PC-3 (cell line): ENCODE results near the gene ACOXL.

Source experiments
- EZH2 ChIP-seq: fragments of 300-600 bp; sonication (generic); IDR thresholded peaks from one replicate; pipeline ENCODE4 v1.6.1; 2017; ENCODE audit warnings: antibody characterized with exemption, mild to moderate bottlenecking, low read length; ENCODE audit not compliant: unreplicated experiment
- EZH2phosphoT487 ChIP-seq: fragments of 300-600 bp; sonication (generic); IDR thresholded peaks from 2 replicates; pipeline ENCODE4 v1.6.1; 2018; ENCODE audit warnings: mild to moderate bottlenecking, antibody characterized with exemption, low read length, borderline replicate concordance
- TF ChIP-seq, protein P1 (sequence below): fragments of 300-600 bp; sonication (generic); conservative IDR thresholded peaks from 2 replicates; pipeline ENCODE4 v1.5.1; 2017; ENCODE audit warnings: antibody characterized with exemption, low read depth, mild to moderate bottlenecking, low read length

GRCh38 chr2:110983133-110983532 is 250.8 kb downstream of the ACOXL start:
- TF ChIP-seq, protein P1, sequence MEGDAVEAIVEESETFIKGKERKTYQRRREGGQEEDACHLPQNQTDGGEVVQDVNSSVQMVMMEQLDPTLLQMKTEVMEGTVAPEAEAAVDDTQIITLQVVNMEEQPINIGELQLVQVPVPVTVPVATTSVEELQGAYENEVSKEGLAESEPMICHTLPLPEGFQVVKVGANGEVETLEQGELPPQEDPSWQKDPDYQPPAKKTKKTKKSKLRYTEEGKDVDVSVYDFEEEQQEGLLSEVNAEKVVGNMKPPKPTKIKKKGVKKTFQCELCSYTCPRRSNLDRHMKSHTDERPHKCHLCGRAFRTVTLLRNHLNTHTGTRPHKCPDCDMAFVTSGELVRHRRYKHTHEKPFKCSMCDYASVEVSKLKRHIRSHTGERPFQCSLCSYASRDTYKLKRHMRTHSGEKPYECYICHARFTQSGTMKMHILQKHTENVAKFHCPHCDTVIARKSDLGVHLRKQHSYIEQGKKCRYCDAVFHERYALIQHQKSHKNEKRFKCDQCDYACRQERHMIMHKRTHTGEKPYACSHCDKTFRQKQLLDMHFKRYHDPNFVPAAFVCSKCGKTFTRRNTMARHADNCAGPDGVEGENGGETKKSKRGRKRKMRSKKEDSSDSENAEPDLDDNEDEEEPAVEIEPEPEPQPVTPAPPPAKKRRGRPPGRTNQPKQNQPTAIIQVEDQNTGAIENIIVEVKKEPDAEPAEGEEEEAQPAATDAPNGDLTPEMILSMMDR: no peak
- TF ChIP-seq EZH2 (no peak), EZH2phosphoT487 (no peak)
